PC-3 (cell line): ENCODE data around the gene CDC42SE2.

ENCODE experiments used
- EZH2 ChIP-seq: fragments of 300-600 bp; sonication (generic); IDR thresholded peaks from one replicate; pipeline ENCODE4 v1.6.1; 2017; ENCODE audit warnings: antibody characterized with exemption, mild to moderate bottlenecking, low read length; ENCODE audit not compliant: unreplicated experiment
- EZH2phosphoT487 ChIP-seq: fragments of 300-600 bp; sonication (generic); IDR thresholded peaks from 2 replicates; pipeline ENCODE4 v1.6.1; 2018; ENCODE audit warnings: mild to moderate bottlenecking, antibody characterized with exemption, low read length, borderline replicate concordance
- TF ChIP-seq, protein P1 (sequence below): fragments of 300-600 bp; sonication (generic); conservative IDR thresholded peaks from 2 replicates; pipeline ENCODE4 v1.5.1; 2017; ENCODE audit warnings: antibody characterized with exemption, low read depth, mild to moderate bottlenecking, low read length

DNA sequence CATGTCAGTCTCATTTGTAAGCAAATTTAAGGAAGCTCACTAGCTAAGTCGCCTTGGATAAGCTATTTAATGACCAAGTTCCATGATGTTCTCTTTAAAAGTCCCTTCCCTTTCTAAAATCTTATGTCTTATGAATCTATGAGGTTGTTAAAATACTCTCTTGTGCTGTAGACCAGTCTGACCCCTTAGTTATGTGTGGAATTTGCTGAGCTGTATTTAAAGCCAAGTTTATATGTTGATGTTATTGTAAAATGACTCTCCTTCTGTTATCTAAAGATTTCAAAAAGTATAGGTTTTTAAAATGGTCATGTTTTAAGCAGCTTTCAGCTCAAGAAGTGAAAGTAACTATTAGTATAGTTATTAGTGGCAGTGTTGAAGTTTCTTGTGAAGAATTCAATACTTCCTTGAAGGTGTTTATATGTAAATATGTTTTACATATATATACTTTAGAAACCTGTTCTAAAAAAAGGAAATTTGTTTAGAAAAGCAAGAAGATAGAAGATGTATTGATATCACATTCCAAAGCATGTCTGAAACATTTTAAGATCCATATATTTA, 92.2 kb downstream of the CDC42SE2 start:
- TF ChIP-seq EZH2 (no peak), EZH2phosphoT487 (no peak)
- TF ChIP-seq, protein P1, sequence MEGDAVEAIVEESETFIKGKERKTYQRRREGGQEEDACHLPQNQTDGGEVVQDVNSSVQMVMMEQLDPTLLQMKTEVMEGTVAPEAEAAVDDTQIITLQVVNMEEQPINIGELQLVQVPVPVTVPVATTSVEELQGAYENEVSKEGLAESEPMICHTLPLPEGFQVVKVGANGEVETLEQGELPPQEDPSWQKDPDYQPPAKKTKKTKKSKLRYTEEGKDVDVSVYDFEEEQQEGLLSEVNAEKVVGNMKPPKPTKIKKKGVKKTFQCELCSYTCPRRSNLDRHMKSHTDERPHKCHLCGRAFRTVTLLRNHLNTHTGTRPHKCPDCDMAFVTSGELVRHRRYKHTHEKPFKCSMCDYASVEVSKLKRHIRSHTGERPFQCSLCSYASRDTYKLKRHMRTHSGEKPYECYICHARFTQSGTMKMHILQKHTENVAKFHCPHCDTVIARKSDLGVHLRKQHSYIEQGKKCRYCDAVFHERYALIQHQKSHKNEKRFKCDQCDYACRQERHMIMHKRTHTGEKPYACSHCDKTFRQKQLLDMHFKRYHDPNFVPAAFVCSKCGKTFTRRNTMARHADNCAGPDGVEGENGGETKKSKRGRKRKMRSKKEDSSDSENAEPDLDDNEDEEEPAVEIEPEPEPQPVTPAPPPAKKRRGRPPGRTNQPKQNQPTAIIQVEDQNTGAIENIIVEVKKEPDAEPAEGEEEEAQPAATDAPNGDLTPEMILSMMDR = no peak
